ENCODE measurements around the gene PANX1.

Gene PANX1

DNA sequence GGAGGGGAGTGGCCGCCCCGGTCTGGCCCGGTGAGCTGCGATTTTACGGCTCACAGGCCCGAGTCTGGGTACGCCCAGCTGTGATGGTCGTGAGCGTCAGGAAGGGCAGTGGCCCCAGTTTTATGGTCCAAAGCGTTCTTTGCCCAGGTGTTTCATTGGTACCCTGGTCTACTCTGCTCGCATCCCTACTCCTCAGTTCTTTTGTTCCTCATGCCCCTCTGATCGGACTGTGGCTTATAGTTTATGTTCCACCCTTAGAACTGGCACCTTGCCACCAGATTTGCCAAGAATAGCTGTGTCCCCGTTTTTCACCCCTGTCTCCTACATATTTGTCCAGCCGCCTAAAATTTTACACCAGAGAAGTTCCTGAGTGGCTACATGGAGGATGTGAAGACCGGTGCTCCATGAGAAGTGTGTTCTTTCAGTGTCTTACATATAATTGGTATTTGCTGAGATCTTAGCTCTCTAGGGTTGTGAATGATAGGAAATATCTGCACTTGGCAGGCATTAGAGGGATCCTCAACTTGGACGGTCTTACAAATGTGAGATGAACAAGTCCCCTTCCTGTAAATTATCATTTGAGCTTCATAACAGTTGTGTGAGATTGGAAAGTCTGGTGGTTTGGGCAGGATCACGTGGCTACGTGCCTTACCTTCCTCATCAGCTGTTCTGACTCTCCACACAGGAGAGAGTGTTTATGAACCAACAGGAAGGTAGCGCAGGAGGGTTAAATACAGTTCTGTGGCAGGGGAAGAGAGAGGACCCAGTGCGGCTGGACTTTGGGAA lies 1.1 kb downstream of the PANX1 start:
- no peak for DNase-seq (ENCODE audit: low read depth in 2 of 2)

DNA sequence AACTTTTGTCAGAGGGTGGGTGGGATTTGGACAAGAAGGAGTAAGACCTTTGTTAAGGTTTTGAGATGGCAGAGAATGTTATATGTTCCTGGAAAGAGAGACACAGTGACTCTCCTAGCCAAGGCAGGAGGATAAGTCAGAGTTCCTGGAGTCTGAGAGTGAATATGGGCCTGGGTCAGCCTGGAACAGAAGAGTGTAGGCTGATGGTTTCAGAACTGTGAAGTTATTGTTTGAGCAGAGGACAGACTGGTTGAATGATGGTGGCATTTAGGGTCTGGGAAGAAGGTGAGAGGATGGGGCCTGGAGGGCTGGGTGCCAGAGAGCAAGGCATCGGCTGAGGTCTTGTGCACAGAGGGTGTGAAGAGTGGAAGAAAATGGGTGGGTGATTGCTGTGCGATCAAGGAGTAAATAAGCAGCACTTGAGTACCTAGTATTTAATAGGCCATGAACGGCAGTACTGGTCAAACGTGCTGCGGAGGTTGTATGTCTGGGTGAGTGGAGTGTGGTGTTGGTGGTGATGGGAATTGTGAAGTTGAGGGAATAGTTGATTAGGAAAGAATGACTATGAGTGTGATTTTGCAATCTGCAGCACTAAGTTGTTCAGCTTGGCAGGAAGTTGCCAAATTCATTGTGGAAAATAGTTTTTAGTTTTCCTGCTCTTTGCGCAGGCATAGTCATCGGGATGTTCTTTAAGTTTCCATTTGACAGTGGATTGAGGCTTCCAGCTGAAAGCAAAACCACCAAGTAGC lies 1.8 kb downstream of the PANX1 start:
- DNase-seq (ENCODE audit: low read depth in 2 of 2), result no peak

DNA sequence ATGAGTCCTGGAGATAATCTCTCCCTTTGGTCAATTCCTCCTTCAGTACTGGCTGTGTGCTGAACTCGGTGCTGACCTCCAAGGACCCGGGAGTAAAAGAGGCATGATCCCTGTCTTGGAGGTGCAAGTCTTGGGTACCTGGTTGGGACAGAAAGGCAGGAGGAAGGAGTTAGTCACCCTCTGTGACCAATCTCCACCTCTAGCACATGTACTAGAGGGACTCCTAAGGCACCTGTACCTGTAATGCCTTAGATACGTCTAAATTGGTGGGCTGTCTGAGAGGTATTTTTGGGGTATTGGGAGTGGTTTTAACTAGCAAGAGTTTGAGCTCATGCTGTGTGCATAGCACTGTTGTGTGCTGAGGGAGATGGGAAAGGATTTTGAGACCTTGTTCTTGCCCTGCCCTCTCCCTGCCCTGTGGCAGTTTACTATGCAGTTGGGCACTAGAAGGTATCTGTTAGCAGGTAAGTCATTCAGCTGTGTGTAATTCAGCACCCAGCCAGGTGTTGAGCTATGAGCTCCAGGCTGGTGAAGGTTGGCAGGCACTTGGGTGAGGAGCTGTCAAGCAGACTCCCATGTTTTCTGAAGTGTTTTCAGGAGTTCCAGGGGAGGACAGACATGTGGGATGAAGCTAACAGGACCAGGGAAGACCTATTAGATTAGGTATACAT lies 2.5 kb downstream of the PANX1 start:
- DNase-seq (ENCODE audit: low read depth in 2 of 2), result no peak

DNA sequence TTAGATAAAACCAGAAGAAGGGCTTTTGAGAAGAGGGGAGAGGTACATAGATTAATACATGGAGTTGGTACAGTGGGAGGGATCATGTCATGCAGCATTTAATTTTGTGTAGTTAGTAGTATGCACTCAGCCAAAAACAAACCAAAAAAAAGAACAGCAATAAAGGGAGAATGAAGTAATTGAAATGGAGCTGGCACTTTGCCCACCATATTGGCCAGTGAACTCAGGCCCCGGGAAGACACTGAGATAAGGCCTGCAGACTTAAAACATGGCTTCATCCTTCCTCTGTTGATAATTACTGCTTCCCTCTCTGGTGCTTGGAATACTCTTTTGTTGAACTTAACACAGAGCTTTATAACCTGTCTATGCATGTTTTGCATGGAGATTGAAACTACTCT lies 3.1 kb downstream of the PANX1 start:
- DNase-seq (ENCODE audit: low read depth in 2 of 2), result no peak

DNA sequence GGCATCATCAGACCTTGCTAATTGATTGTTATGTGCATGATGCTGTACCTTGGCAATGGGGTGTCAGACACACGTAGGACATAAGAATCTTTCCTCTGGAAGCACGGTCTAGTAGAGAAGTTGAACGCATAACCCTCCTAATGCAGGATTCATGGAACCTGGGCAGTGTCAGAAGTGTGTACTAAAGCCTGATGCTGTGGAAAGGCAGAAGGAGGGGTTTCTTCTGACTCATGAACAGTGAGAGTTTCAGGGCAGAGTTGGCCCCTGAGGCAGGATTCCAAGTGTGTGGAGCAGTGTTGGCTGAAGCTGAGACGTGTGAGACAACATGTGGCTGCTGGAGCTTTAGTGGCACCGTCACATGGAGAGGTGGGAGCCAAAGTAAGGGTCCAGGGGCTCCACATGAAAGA lies 3.5 kb downstream of the PANX1 start:
- DNase-seq (ENCODE audit: low read depth in 2 of 2), result no peak

DNA sequence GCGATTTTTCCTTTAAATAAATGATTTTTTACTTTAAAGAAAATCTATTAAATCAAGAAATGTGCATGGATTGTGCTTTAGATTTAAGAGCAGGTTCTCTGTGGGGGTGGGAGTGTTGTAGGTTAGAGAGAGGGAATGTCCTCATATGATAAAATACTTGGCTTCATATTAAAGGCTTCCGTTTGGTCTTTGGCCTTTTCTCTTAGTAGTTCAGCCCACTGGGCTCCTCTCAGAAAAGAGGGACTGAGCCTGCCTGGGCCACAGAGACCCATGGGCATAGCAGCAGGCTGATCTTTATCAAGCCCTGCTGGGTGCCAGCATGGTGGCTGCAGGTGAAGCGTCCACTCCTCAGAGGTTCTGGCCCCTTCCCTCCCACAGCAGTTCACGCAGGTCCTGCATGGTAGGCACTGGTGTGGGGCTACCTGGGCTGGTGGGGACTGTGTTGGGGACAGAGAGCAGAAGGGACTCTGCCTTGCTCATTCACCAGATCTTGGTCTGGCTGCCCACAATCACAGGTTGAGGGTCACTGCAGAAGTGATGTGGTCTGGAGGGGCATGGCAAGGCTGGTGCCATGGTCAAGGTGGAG lies 4.3 kb downstream of the PANX1 start:
- DNase-seq (ENCODE audit: low read depth in 2 of 2), result no peak

DNA sequence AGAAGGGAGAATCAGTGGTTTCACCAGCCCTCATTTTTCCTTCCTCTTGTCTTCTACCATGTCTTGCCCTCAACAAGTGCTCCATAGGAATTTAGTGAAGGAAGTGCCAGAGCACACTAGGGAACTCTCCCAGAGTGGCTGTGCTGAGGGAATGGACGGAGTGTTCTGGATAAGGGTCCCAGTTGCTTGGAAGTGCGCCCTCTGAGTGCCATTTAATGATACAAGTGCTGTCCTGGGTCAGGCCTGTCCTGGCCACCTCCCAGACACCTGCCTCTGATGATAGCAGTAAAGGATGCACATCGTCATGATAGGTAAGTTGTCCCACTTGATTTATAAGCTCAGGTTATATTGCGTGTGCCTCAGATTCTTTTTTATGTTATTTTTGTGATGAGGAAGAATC lies 5.1 kb downstream of the PANX1 start:
- no peak for DNase-seq (ENCODE audit: low read depth in 2 of 2)

DNA sequence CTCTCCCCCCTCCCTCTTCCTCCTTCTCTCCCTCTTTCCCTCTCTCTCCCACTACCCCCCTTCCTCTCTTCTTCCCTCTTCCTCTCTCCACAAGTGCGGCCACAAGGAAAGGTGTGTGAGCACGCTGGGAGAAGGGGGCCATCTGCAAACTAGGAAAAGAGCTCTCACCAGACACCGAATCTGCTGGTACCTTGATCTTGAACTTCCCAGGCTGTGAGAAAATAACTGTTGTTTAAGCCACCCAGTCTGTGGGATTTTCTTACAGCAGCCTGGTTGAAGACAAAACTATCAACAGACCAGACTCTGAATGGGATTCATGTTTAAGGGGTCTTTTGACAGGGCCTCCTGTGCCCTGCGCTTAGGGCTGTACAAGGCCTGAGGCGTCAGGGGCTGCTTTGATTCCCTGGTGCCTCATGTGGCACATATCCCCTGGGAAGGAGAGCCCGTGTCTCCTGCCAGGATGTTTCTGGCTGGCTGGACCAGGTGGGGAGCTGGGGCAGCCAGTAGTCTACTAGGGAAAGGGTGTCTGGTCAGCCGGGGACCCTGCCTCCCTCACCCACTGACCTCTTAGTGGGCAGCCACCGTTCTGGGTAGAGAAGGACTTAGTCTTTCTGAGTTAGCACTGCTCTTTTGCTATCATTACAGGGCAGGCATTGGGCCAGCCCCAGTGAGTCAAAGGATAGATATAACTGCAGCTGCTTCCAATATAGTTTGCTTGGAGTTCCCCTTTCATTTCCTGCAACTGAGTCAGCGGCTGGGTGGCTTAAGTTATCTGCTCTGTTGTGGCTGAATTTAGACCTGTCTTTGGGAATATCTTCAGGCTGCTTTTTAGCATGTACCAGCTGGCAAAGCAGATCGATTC lies 6.2 kb downstream of the PANX1 start:
- DNase-seq (ENCODE audit: low read depth in 2 of 2), result peak in 1 of 2 donors; percentile 30

DNA sequence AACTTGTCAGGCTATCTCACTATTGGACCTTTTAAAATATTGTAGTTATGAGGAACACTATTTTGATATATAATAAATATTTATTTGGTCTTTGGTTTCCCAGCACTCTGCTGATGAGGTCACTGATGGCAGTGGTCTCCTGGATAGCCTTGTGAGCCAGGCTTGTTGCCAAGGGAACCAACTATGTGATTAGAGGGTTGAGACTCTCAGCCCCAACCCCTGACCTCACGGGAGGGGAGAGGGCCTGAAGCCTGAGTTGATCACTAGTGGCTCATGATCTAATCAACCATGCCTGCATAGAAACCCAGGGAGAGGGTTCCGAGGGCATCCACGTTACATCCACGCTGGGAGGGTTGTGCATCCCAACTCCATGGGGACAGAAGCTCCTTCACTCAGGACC lies 10.8 kb downstream of the PANX1 start:
- no peak for DNase-seq (ENCODE audit: low read depth in 2 of 2)

DNA sequence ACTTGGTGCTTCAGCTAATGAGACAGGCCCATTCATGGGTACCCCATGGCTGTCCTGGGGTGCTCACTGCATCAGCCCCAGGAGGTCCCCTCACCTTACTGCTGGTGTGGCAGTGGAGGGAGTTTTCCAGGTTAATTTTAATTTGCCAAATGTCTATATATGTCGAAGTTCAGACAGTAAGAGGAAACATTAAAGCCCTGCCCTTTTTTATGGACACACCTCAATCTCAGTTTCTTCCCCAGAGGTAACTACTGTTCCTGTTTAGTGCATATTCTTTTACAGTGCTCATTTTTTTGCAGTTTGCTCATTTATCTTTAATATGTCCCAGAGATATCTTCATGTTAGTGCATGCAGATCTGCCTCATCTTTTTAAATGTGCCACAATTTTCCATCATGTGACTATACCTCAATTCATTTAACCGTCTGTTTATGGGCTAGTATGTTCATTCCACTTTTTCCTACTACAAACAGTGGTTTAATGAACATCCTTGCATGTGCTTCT lies 11.6 kb downstream of the PANX1 start:
- DNase-seq (ENCODE audit: low read depth in 2 of 2), result no peak

DNA sequence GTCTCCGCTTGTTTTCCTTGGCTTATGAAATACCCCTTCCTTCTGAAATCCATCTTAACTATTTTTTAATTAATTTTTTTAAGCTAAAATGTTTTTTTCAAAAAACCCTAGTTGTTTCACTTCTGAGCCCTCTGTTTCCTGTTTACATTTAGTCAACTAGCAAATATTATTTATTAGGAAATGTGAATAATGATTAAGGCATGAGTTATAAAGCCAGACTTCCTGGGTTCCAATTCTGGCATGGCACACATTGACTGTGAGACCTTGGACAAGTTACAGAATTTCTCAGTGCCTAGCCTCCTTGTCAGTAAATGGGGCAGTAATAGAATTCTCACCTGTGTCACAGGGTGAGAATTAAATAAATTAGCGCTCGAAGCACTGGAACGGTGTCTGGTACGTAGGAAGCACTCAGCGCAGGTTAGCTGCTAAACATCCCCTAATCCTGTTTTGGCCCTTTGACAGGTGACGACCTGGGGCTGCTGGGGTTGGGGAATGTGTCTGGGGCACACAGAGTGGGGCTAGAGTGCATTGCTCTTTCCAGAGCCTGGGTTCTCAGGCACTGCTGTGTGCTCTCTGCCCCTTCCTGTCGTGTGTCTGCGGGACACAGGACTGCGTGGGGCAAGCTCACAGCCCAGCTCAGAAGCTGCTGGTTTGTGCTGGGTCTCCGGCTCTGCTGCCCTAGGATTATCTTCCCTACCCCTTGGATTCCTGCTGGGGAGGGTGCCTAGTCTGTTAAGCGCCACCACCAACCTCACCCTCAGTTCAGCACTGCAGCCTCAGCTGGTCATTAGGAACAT lies 13.1 kb downstream of the PANX1 start:
- DNase-seq (ENCODE audit: low read depth in 2 of 2), result no peak

DNA sequence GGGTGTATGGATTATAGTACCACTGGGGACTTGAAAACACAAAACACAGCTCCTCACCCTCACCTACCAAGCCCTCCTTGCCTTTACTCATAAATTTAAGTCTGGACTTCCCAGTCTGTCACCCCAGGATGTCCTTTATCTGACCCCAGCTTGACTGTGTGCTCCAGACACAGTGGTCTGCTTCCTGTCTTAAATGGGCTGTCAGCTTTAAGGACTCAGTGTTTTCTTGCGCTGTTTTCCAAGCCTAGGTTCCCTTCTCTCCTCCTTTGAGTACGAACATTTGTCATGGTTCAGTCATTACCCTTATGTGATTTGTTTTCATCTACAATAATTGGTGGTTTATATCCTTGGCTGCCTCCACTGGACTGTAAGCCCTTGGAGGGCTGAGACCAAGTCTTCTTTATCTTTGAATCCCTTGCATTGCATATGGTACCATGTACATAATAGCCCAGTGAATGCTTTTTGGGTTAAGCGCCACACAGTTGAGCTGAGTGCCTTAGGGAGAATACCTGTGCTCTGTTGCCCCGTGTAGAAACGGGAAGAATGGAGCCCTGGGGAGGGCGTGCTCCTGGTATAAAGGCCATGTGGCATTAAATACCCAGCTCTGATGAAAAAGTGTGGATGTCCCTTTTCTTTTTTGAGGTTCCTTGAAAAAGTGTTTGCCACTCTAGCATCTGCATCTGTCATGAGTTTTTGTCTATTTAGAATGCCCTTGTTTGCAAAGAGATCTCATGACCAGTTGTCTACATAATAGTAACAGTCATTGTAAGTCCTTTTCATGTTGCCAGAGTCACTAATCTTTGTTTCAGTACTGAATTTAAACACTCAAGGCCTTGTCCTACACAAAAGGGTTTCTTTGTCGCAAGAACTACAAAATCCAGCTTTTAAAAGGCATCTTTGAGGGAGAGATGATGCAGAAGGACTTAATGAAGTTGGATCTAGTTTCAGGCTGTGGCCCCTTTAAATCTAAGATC lies 14.0 kb downstream of the PANX1 start:
- no peak for DNase-seq (ENCODE audit: low read depth in 2 of 2)

DNA sequence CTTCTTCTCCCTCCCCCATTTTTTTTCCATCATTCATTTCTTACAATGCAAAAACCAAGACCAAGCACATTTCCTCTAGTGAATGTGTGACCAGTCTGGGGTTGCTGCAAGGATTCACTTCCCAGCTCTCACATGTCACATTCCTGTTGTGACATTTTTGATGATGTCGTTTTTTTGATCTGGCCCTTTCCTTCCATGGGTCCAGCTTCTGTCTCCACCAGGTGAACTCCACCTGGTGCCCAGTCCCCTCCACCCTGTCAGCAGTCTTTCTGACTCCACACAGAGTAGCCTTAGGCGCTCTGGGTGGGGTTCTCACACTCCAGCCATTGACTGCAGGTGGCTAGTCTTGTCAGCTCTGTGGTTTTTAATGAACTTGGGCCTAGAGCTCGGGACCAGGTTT lies 15.6 kb downstream of the PANX1 start:
- no peak for DNase-seq (ENCODE audit: low read depth in 2 of 2)

DNA sequence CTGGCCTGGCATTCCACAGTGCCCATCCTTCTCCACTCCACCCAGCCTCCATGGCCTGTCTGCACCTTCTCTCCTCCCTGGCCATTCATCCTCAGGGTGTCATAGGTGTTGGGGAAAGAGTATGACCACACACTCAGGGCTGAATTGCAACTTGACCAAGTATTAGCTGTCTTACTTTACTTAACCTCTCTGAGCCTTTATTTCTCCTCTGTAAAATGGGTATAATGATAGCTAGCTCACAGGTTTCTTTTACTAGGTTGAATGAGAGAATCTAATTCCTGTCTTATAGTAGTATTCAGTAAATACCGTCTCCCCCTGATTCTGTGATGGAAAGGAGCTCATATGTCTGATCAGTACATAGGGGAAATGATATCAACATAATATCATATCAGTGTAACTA lies 16.0 kb downstream of the PANX1 start:
- DNase-seq (ENCODE audit: low read depth in 2 of 2), result no peak

DNA sequence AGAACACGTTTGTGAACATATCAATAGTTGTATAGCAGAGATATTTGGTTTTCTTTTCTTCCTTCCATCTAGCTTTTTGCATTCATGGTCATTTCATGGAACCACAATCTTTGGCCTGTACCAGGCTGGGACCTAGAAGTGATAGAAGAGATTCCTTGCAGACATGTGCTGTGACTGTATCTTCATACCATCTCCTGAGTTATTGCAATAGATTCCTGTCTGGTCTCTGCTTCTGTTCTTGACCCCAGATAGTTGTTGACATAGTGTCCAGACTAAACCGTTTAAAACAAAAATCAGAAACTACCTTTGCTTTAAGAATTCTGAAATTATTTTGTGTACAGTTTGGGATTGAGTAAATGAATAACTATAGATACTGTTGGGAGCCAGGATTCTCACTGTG lies 16.8 kb downstream of the PANX1 start:
- no peak for DNase-seq (ENCODE audit: low read depth in 2 of 2)

DNA sequence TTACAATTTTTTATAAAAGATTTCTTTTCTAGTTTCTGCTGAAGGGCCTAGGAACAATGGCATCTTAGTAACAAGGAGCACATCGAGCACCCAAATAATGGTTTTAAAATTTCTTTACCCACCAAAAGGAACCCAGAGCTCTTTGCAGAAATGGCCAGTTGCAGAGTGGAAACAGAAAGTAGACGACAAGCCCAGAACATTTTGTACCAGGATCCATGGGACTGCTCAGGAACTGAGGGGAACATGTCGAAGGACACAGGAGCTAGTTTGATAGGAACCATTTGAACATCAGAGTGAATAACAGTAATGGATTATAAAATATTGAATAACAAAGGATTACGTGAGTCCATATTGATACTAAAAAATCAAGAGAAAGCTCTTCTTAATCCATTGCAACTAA lies 17.3 kb downstream of the PANX1 start:
- no peak for DNase-seq (ENCODE audit: low read depth in 2 of 2)

DNA sequence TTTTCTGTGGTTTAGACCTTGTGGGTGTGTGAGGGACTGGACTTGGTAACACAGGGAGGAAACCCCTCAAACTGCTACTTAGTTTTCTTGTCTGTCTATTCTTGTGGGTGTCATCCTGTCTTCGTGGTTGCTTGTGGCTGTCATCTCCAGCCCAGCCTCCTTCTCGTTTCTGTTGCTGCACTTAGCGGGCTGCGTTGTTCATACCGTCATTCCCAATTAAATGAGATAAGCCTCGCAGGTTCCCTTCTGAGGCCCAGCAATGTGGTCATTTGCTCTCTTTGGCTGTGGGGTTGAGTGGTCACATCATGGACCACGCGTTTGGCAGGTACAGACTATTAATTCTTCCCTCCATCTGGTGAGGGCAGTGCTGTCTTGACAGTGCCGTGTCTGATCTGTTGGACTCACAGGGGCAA lies 18.8 kb downstream of the PANX1 start:
- no peak for DNase-seq (ENCODE audit: low read depth in 2 of 2)

DNA sequence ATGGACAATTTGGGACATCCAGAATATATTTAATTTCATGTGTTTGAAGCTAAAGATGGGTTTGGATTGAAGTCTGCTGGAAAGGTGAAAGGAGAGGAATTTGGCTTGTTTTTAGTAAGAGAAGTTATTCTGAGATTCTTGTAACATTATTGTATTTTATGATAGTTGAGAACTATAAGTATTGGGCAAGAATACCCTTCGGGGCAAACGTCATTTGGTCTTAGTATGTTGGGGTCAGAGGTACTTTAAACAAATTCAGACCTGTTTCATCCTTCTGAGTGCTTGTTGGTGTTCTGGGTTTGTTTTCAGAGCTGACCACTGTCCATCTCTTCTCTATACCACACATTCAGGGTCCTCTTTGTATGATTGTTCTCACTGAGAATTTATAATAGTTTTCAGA lies 19.5 kb downstream of the PANX1 start:
- no peak for DNase-seq (ENCODE audit: low read depth in 2 of 2)

DNA sequence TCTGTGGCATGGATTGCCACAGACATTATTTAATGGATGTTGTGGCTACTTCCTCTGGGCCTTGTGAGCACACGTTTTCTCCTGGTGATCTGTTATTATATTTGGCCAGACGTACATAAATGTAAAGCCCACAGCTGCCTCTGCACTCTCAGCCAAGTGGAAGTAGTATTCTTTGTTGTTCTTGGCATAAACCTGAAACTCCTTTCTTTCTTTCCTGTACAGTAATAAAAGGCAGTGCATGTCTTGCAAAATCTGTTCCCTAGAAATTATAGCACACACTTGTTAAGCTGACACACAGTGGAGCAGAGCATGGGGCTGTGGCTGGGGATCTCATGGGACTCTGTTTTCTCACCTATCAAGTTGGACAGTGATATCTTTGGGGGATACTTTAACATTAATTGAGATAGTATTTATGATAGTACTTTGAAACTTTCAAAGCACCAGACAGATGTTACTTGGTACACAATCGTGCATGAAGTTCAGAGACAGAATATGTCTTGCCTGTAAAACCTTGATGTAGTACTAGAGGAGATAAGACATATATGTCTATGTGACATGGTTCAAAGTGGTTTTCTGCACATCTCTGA lies 20.9 kb downstream of the PANX1 start:
- no peak for DNase-seq (ENCODE audit: low read depth in 2 of 2)
